Upper lobe of left lung (tissue), 6 donors: ENCODE measurements around the gene ARHGAP45. TPM values are rescaled to one million over a fixed set of nuclear protein-coding genes. Genes with fewer than 3 reads are reported as not detected.

Experiments used
- ATAC-seq, 2 donors: fragments of 200-7000 bp; cut with Tn5 transposase; one replicate each; pipeline ENCODE4 v1.9.1; 2022; ENCODE audit warnings: mild to moderate bottlenecking in 2 of 2, moderate library complexity in 2 of 2; ENCODE audit not compliant: low FRiP score in 2 of 2
- DNase-seq, 2 donors: peaks; one replicate each; pipeline ENCODE4 v3.0.0-alpha.2; 2019 to 2020
- H3K27ac ChIP-seq, 4 donors: fragments of 200-600 bp; sonication (generic); one replicate each; pipeline ENCODE4 v1.5.1; 2016 to 2019
- H3K27me3 ChIP-seq, 4 donors: fragments of 200-600 bp; sonication (generic); one replicate each; pipeline ENCODE4 v1.5.1; 2017 to 2019
- H3K36me3 ChIP-seq, 4 donors: fragments of 200-600 bp; sonication (generic); one replicate each; pipeline ENCODE4 v1.5.1; 2016 to 2019
- H3K4me1 ChIP-seq, 4 donors: fragments of 200-600 bp; sonication (generic); one replicate each; pipeline ENCODE4 v1.5.1; 2018 to 2019
- H3K4me3 ChIP-seq, 4 donors: fragments of 200-600 bp; sonication (generic); one replicate each; pipeline ENCODE4 v1.5.1; 2017 to 2019; ENCODE audit warnings: mild to moderate bottlenecking in 2 of 4, moderate library complexity in 1 of 4
- H3K9me3 ChIP-seq, 4 donors: fragments of 200-600 bp; sonication (generic); one replicate each; pipeline ENCODE4 v1.5.1; 2018 to 2019
- EP300 ChIP-seq, 4 donors: sonication (generic); formaldehyde crosslinking; IDR thresholded peaks; one replicate each; pipeline ENCODE4 v1.5.1; 2017; ENCODE audit warnings: antibody characterized with exemption in 4 of 4, control low read depth in 2 of 4
- POLR2A ChIP-seq, 4 donors: fragments of 450-650 bp; IDR thresholded peaks; one replicate each; pipeline ENCODE4 v1.5.1; 2016 to 2017; ENCODE audit warnings: antibody characterized with exemption in 4 of 4, mild to moderate bottlenecking in 2 of 4
- POLR2AphosphoS5 ChIP-seq, 2 donors: sonication (generic); formaldehyde crosslinking; IDR thresholded peaks; one replicate each; pipeline ENCODE4 v1.5.1; 2017; ENCODE audit warnings: antibody characterized with exemption in 2 of 2
- WGBS, 2 donors: methylation state at CpG; one replicate each; pipeline ENCODE4 v1.1.5; 2017 to 2018; 5-methylcytosine and 5-hydroxymethylcytosine counted together
- total RNA-seq, 6 donors: library from RNA; depleted of rRNA in 4 of 6; stranded (reverse); fragments of >200 nt in 4 of 6; gene quantifications; one replicate each; pipeline versions ENCODE4 v1.1.0 to v1.2.1, GENCODE V29; 2016 to 2021
- TF ChIP-seq, protein P1 (sequence below), 6 experiments: fragments of 450-650 bp in 4 of 6; fragments of 200-600 bp in 2 of 6; sonication (generic) in 2 of 6; IDR thresholded peaks; one replicate each; pipeline ENCODE4 v1.5.1; 2016 to 2019; ENCODE audit warnings: antibody characterized with exemption in 6 of 6
- donor health status: DM: no; HTN: no; CAD: no; lungs with moderate emphysema.
- donor health status: DM: no; HTN: yes; CAD: no; lungs with severe emphysema.

Gene ARHGAP45
- total RNA-seq, 6 donors from 2014 or later, result 91.6 to 332 (median 123) TPM

DNA sequence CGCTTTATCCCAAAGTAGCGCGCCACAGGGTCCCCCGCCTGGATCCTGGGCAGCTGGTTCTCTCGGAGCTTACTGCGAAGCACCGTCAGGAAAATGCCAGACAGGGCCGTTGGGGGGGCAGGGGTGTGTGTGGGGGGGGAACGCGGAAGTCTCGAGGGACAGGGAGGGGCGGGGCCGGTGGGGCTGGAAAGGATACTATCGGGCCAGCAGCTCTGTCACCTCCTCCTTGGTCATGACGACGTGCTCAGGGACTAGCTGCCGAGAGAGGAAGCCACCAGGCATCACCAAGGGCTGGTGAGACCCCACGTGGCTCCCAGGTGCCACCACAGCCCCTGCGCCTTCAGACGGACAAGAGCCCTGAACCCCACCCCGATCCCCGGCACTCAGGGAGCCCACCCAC lies 22.9 kb downstream of the ARHGAP45 start:
- H3K4me3 ChIP-seq, result no peak overlapping the region
- ATAC-seq (no peak), DNase-seq (peak in 1 of 2 donors; percentile 56)
- TF ChIP-seq EP300 (IDR thresholded peaks at IDR 0.05) (no peak), POLR2AphosphoS5 (IDR thresholded peaks at IDR 0.05) (no peak), POLR2A (IDR thresholded peaks at IDR 0.05) (no peak)
- TF ChIP-seq, protein P1, sequence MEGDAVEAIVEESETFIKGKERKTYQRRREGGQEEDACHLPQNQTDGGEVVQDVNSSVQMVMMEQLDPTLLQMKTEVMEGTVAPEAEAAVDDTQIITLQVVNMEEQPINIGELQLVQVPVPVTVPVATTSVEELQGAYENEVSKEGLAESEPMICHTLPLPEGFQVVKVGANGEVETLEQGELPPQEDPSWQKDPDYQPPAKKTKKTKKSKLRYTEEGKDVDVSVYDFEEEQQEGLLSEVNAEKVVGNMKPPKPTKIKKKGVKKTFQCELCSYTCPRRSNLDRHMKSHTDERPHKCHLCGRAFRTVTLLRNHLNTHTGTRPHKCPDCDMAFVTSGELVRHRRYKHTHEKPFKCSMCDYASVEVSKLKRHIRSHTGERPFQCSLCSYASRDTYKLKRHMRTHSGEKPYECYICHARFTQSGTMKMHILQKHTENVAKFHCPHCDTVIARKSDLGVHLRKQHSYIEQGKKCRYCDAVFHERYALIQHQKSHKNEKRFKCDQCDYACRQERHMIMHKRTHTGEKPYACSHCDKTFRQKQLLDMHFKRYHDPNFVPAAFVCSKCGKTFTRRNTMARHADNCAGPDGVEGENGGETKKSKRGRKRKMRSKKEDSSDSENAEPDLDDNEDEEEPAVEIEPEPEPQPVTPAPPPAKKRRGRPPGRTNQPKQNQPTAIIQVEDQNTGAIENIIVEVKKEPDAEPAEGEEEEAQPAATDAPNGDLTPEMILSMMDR (IDR thresholded peaks at IDR 0.05), result no peak
- peak overlapping the region in 2 of 4 donors; percentile 49 to 79 for H3K27ac ChIP-seq
- no peaks in the 10 kb centered on the region for H3K9me3 ChIP-seq
- H3K27me3 ChIP-seq, result no peaks in the 10 kb centered on the region
- WGBS, 2 donors, result 56 to 80% methylated on average over 9 to 16 of the region's 22 CpGs
- H3K36me3 ChIP-seq, result peaks cover 17 to 87% (median 64%) of the 10 kb centered on the region in 4 donors
- peaks cover 25 to 37% (median 29%) of the 10 kb centered on the region in 4 donors for H3K4me1 ChIP-seq

DNA sequence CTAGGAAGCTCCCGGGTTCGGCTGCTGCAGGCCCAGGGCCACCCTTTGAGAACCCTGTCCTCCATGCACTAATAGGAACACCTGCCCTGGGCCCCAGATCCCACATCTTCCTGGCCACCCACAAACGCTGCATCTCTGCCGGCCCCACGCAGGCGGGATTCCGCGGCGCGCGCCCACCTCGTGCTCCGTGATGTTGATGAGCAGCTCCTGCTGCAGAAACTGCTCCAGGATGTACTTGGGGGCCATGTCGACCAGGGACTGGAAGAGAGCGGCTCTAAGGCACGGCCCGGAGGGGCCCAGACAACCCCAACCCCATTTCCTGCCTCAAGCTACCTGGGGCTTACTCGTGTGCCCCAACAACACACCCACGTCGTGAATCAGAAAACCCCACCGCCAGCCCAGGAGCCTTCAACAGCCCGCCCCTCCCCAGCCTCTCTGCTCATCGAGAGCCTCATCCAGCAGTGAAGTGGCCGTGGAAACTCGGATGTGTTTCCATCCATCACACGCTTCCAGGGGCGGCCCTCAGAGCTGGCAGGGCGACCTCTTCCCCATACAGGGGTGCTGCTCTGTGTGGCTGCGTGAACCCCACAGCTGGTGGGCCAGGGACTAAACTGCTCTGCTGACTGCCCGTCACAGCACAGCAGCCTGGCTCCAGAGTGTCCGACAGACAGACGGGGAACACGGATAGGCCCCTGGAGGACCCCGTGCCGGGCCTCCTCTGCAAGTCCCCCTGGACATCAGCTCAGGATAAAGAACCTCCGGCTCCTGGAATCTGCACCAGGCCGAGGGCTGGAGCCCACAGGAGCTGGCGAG lies 24.0 kb downstream of the ARHGAP45 start:
- Histone ChIP-seq H3K36me3 (peaks cover 17 to 76% (median 54%) of the 10 kb centered on the region in 4 donors), H3K4me3 (no peak overlapping the region), H3K27ac (peak overlapping the region in 1 of 4 donors; percentile 7), H3K9me3 (no peaks in the 10 kb centered on the region), H3K27me3 (no peaks in the 10 kb centered on the region), H3K4me1 (peaks cover 31 to 42% (median 34%) of the 10 kb centered on the region in 4 donors)
- WGBS, 2 donors, result 93 to 94% methylated on average over 24 to 38 of the region's 38 CpGs
- DNase-seq (peak in 1 of 2 donors; percentile 81), ATAC-seq (no peak)
- TF ChIP-seq POLR2AphosphoS5 (IDR thresholded peaks at IDR 0.05) (no peak), POLR2A (IDR thresholded peaks at IDR 0.05) (no peak), EP300 (IDR thresholded peaks at IDR 0.05) (no peak)
- TF ChIP-seq, protein P1 (IDR thresholded peaks at IDR 0.05), result no peak

DNA sequence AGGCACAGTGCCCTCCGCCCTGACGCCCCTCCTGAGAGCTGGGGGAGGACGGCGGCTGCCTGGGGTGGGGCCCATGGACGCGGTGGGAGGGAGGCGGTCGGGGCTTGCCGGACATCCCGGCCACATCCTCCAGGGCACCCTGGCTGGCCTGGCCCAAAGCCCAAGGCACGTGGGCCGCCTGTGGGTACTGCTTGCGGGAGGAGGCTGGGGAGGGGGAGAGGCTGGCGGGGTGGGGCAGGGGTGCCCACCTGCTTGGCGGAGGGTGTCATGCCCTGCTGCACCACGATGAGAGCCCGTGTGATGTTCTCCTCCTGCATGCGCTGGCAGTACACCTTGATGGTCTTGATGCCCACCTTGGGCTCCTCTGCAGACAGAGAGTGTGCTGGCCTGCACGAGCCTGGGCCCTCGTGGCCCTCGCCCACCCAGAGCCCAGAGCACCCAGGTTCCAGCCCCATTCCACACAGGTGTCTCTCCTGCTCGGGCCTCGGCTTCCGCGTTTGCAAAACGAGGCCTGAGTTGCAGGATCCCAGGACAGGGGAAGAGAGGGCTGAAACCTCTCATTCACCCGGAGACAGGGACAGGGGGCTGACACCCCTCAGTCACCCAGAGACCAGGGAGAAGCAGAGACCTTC lies 24.7 kb downstream of the ARHGAP45 start:
- peak in 1 of 2 donors; percentile 79 for DNase-seq
- Histone ChIP-seq H3K4me1 (peaks cover 32 to 45% (median 35%) of the 10 kb centered on the region in 4 donors), H3K4me3 (no peak overlapping the region), H3K36me3 (peaks cover 15 to 69% (median 47%) of the 10 kb centered on the region in 4 donors), H3K27ac (peak overlapping the region in 1 of 4 donors; percentile 7), H3K27me3 (no peaks in the 10 kb centered on the region), H3K9me3 (no peaks in the 10 kb centered on the region)
- no peak for TF ChIP-seq POLR2AphosphoS5 (IDR thresholded peaks at IDR 0.05)
- ATAC-seq, result no peak
- 88% methylated on average over 10 to 27 of the region's 27 CpGs for WGBS, 2 donors

DNA sequence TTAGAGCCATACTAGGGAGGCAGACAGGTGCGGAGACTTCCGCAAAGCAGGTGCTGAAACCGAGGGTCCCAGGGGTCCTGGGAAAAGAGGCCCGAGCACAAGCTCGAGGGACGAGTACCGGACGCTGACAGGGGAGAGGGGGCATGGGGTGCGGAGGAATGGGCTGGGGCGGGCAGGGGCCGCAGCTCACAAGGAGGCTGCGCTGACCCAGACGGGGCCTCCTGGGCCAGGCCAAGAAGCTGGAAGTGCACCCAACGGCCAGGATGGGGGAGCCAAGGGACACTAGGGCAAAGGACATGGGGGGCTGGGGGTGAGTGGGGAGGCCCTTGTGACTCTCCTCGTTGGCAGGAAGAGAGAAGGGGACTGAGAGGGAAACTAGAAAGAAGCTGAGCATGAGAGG lies 26.4 kb downstream of the ARHGAP45 start:
- TF ChIP-seq, protein P1 (IDR thresholded peaks at IDR 0.05), result no peak
- TF ChIP-seq EP300 (IDR thresholded peaks at IDR 0.05), result no peak
- no peak for TF ChIP-seq POLR2AphosphoS5 (IDR thresholded peaks at IDR 0.05)
- no peak for TF ChIP-seq POLR2A (IDR thresholded peaks at IDR 0.05)
- 89 to 91% methylated on average over 15 of the region's 15 CpGs for WGBS, 2 donors
- Histone ChIP-seq H3K27ac (peak overlapping the region in 1 of 4 donors; percentile 17), H3K4me3 (peak overlapping the region in 1 of 4 donors; percentile 80), H3K9me3 (no peaks in the 10 kb centered on the region), H3K36me3 (peaks cover 14 to 54% (median 36%) of the 10 kb centered on the region in 4 donors), H3K27me3 (no peaks in the 10 kb centered on the region), H3K4me1 (peaks cover 36 to 47% (median 43%) of the 10 kb centered on the region in 4 donors)
- ATAC-seq (no peak), DNase-seq (peak in 1 of 2 donors; percentile 56)
